Thymus (tissue), 11 donors: Measurements from ENCODE around the gene FLT3LG. TPM values are rescaled to one million over a fixed set of nuclear protein-coding genes. Genes with fewer than 3 reads are reported as not detected.
"Not testable (repeated sequence)": the region's sequence is repeated elsewhere in the genome, so short reads cannot be mapped to it uniquely, and the experiment has no call there.

Source experiments
- DNase-seq, 9 donors: peaks; one replicate each; pipeline ENCODE4 v3.0.0-alpha.2; 2013; ENCODE audit warnings: low spot score in 9 of 9, low read depth in 6 of 9, missing footprints in 1 of 9
- H3K27ac ChIP-seq, 2 donors: one replicate each; pipeline ENCODE4 v1.5.1; 2013; ENCODE audit warnings: control low read depth in 1 of 2, low read depth in 1 of 2, low read length in 1 of 2, mild to moderate bottlenecking in 1 of 2, moderate library complexity in 1 of 2
- H3K27me3 ChIP-seq, 2 donors: one replicate each; pipeline ENCODE4 v1.5.1; 2013; ENCODE audit warnings: low read length in 1 of 2; ENCODE audit not compliant: control insufficient read depth in 2 of 2, insufficient read depth in 1 of 2
- H3K36me3 ChIP-seq, 2 donors: one replicate each; pipeline ENCODE4 v1.5.1; 2013; ENCODE audit warnings: low read length in 1 of 2, mild to moderate bottlenecking in 1 of 2, moderate library complexity in 1 of 2; ENCODE audit not compliant: control insufficient read depth in 2 of 2, insufficient read depth in 2 of 2
- H3K4me1 ChIP-seq, 2 donors: one replicate each; pipeline ENCODE4 v1.5.1; 2013; ENCODE audit warnings: low read length in 2 of 2; ENCODE audit not compliant: control insufficient read depth in 2 of 2, insufficient read depth in 2 of 2
- H3K4me3 ChIP-seq, 2 donors: one replicate each; pipeline ENCODE4 v1.5.1; 2013; ENCODE audit warnings: low read length in 2 of 2, control low read depth in 1 of 2, mild to moderate bottlenecking in 1 of 2
- H3K9me3 ChIP-seq, 2 donors: one replicate each; pipeline ENCODE4 v1.5.1; 2013; ENCODE audit warnings: low read length in 1 of 2, mild to moderate bottlenecking in 1 of 2; ENCODE audit not compliant: control insufficient read depth in 2 of 2, insufficient read depth in 1 of 2
- WGBS: extraction: QIAGEN DNeasy Blood & Tissue Kit; methylation state at CpG from one replicate; pipeline ENCODE4 v1.1.7; 2013; 5-methylcytosine and 5-hydroxymethylcytosine counted together
- polyA plus RNA-seq: library from polyadenylated mRNA; stranded (reverse); fragments of 200-250 nt; gene quantifications from one replicate; pipeline ENCODE4 v1.2.3, GENCODE V29; 2013
- total RNA-seq: library from RNA; stranded (reverse); fragments of 120-200 nt; gene quantifications from one replicate; pipeline ENCODE4 v1.2.4, GENCODE V29; 2013
- donor health status: healthy.

Gene FLT3LG
- total and polyA plus RNA-seq, 2 donors, result 22.3 to 32.1 TPM

- DNase-seq, H3K27ac ChIP-seq, H3K4me3 ChIP-seq: not testable (repeated sequence)
- 86% methylated on average over 5 of the region's 5 CpGs for WGBS
- Histone ChIP-seq H3K36me3 (peaks cover 27 to 30% of the 10 kb centered on the region in 2 donors), H3K27me3 (peaks cover 32 to 41% of the 10 kb centered on the region in 2 donors), H3K9me3 (peaks cover 0 to 12% of the 10 kb centered on the region in 2 donors), H3K4me1 (peaks cover 3 to 27% of the 10 kb centered on the region in 2 donors)
Observed at GRCh38 chr19:49444100-49444700, 29.8 kb upstream of the FLT3LG start.

DNA sequence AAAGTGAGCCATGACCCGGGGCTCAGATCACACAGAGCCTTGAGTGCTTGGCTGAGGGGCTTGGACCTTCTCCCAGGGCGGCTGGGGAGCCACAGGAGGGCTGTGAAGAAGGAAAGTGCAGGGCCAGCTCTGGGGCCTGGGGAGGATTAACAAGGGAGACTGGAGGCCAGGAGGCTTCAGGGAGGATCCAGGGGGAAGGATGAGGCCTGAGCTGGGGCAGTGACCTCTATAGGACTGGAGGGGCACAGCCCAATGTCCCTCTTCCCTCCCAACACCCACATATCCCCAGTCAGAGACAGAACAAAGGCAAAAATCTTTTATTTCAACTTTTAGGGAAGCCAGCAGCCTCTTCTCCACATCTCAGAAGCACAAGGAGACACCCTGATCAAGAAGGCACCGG is 28.0 kb upstream of the FLT3LG start:
- 97% methylated on average over 3 of the region's 3 CpGs for WGBS
- H3K27me3 ChIP-seq, result peaks cover 16 to 23% of the 10 kb centered on the region in 2 donors
- DNase-seq, result no peak
- peaks cover 36 to 39% of the 10 kb centered on the region in 2 donors for H3K36me3 ChIP-seq
- H3K27ac ChIP-seq, result no peak overlapping the region
- H3K9me3 ChIP-seq, result peaks cover 0 to 7% of the 10 kb centered on the region in 2 donors
- H3K4me1 ChIP-seq, result peaks cover 10 to 34% of the 10 kb centered on the region in 2 donors
- no peak overlapping the region for H3K4me3 ChIP-seq

GRCh38 chr19:49447485-49448431 is 26.3 kb upstream of the FLT3LG start:
- Histone ChIP-seq H3K27ac (no peak overlapping the region), H3K9me3 (peaks cover 0 to 7% of the 10 kb centered on the region in 2 donors), H3K4me3 (no peak overlapping the region), H3K27me3 (peaks cover 2 to 6% of the 10 kb centered on the region in 2 donors), H3K36me3 (peaks cover 36 to 39% of the 10 kb centered on the region in 2 donors), H3K4me1 (peaks cover 13 to 42% of the 10 kb centered on the region in 2 donors)
- 97% methylated on average over 32 of the region's 32 CpGs for WGBS
- no peak for DNase-seq

DNA sequence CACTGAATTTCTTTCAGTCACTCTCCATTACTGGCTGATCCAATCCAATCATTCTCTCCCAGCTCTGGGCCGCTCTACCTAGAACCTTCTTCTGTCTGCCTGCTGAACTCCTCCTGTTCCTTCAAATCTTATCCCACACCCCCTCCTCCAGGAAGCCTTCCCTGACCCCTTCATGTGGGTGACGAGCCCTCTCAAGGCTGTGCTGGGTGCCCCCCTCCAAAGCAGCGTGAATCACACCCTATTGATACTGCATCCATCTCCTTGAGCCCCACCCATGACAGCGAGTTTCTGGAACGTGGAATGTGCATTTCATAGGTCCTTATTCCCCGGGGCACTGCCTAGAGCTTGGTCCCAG is 25.6 kb upstream of the FLT3LG start:
- Histone ChIP-seq H3K9me3 (peaks cover 0 to 7% of the 10 kb centered on the region in 2 donors), H3K36me3 (peaks cover 36 to 39% of the 10 kb centered on the region in 2 donors), H3K4me3 (no peak overlapping the region), H3K27me3 (no peaks in the 10 kb centered on the region), H3K27ac (no peak overlapping the region), H3K4me1 (peaks cover 10 to 39% of the 10 kb centered on the region in 2 donors)
- no peak for DNase-seq
- WGBS, result 97% methylated on average over 6 of the region's 6 CpGs

DNA sequence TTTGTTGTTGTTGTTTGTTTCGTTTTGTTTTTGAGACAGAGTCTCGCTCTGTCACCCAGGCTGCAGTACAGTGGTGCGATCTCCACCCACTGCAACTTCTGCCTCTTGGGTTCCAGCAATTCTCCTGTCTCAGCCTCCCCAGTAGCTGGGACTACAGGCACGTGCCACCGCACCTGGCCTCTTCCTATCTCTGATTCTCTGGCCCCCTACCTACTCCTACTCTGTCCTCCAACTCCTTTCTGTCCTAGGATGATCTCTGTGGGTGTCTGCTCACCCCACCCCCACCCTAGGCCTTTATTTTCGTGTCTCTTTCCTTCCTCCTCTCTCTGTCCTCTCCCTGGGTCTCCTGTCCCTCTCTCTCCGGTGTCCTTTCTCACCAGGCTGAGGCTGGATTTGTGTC is 23.6 kb upstream of the FLT3LG start:
- peaks cover 16 to 48% of the 10 kb centered on the region in 2 donors for H3K4me1 ChIP-seq
- H3K27ac ChIP-seq, result no peak overlapping the region
- peak overlapping the region; percentile 89 to 95 for H3K4me3 ChIP-seq

GRCh38 chr19:49451430-49452181 is 22.4 kb upstream of the FLT3LG start, which contains the start of gene PIH1D1:
Gene PIH1D1 (minus strand): TSS chr19:49451814. CDS start chr19:49451574, 240 bp downstream.
- Histone ChIP-seq H3K36me3 (peaks cover 32 to 46% of the 10 kb centered on the region in 2 donors), H3K4me1 (peaks cover 16 to 48% of the 10 kb centered on the region in 2 donors), H3K4me3 (peak within 1 kb of the TSS; percentile 89 to 95), H3K27me3 (no peaks in the 10 kb centered on the region), H3K27ac (peak within 1 kb of the TSS; percentile 98 to 99), H3K9me3 (peaks cover 0 to 12% of the 10 kb centered on the region in 2 donors)
- 1% methylated on average over 42 of the region's 42 CpGs for WGBS
- peak; percentile 95 to 100 (median 98) for DNase-seq

More for the DNA sequence above, 23.6 kb upstream of the FLT3LG start:
- DNase-seq, result no peak
- Histone ChIP-seq H3K27me3 (no peaks in the 10 kb centered on the region), H3K36me3 (peaks cover 36 to 40% of the 10 kb centered on the region in 2 donors), H3K9me3 (peaks cover 0 to 12% of the 10 kb centered on the region in 2 donors)
- 92% methylated on average over 7 of the region's 7 CpGs for WGBS

DNA sequence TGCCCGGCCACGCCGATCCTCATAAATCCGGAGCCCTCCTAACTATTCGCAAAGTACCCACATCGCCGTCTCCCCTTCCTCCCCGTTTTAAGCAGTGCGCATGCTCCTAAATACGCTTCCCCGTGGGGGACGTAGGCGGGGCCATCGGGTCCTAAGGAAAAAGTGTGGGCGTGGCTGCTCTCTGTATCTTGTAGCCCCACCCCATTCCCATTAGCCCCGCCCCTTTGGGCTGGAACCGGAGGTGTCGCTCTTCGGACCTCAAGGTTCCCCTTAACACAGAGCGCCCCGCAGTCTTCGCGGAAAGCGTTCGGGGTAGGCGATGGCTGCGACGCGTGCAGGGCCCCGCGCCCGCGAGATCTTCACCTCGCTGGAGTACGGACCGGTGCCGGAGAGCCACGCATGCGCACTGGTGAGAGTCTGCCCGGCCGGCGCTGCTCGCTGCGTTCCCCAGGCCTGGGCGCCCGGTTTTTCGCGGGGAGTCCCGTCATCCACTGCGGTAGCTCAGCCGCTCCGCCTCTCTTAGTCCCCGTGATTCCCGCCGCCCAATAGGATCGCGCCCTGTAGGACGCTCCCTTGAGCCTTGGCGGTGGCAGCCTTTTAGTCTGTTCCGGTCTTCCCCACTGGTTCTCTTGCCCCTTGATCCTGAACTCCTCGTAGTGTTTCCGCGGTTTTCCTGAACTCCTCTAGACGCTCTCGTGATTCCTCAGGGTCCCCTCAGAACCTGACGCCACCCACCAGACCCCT is 20.8 kb upstream of the FLT3LG start, which contains the start of gene ALDH16A1:
ALDH16A1 (plus strand) TSS at position 213 of the 744 bp plus-strand sequence; CDS start at position 320, 107 bp downstream.
- H3K4me1 ChIP-seq, result peaks cover 16 to 42% of the 10 kb centered on the region in 2 donors

DNA sequence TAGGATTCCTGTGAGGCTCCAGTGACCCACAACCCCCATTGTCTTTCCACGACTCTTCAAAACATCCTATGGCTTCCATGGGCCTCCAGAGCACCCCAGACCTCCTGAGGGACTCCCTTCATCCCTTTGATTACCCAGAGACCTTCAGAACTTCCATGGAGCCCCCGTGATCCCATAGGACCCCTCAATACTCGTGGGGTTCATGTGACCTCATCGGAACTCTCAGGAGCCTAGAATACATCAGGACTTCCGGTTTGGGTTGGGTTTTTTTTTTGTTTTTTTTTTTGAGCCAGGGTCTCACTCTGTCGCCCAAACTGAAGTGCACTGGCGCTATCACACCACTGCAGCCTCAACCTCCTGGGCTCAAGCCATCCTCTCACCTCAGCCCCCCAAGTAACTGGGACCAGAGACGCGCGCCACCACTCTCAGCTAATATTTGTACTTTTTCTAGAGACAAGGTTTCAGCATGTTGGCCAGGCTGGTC is 20.2 kb upstream of the FLT3LG start:
- H3K36me3 ChIP-seq, result peaks cover 16 to 34% of the 10 kb centered on the region in 2 donors
- H3K4me3 ChIP-seq, result peak overlapping the region; percentile 70 to 80
- no peak for DNase-seq
- no peaks in the 10 kb centered on the region for H3K27me3 ChIP-seq
- peak overlapping the region; percentile 94 to 98 for H3K27ac ChIP-seq
- peaks cover 16 to 37% of the 10 kb centered on the region in 2 donors for H3K4me1 ChIP-seq
- peaks cover 0 to 12% of the 10 kb centered on the region in 2 donors for H3K9me3 ChIP-seq
- WGBS, result 39% methylated on average over 10 of the region's 10 CpGs

More for the DNA sequence above, 20.8 kb upstream of the FLT3LG start, which contains the start of gene ALDH16A1:
- WGBS, result under 1% methylated on average over 66 of the region's 66 CpGs
- Histone ChIP-seq H3K36me3 (peaks cover 16 to 36% of the 10 kb centered on the region in 2 donors), H3K27ac (peak within 1 kb of the TSS; percentile 98 to 99), H3K27me3 (no peaks in the 10 kb centered on the region), H3K4me3 (peak within 1 kb of the TSS; percentile 80 to 89), H3K9me3 (peaks cover 0 to 12% of the 10 kb centered on the region in 2 donors)
- DNase-seq, result peak; percentile 90 to 98 (median 96)
